Activated naive CD4-positive, alpha-beta T cell treated with anti-CD3 and anti-CD28 coated beads for 36 hours (primary cell): Measurements from ENCODE around the gene TAF11L3. TPM values are rescaled to one million over a fixed set of nuclear protein-coding genes. Genes with fewer than 3 reads are reported as not detected.
"Not testable (repeated sequence)": the region's sequence is repeated elsewhere in the genome, so short reads cannot be mapped to it uniquely, and the experiment has no call there.

Experiments
- CTCF ChIA-PET: fragments of 350-600 bp; sonication (Branson Sonifier 250); formaldehyde crosslinking; loops from one replicate; lab custom pipeline; 2021; ENCODE audit warnings: antibody characterized with exemption; lab: Charles Lee
- DNase-seq: peaks from one replicate; pipeline ENCODE4 v3.0.0-alpha.2; 2020
- H3K27ac Mint-ChIP-seq: one replicate; pipeline ENCODE4 v1.8.0; 2021; ENCODE audit warnings: mild to moderate bottlenecking, mixed read lengths
- H3K27me3 Mint-ChIP-seq: one replicate; pipeline ENCODE4 v1.8.0; 2021; ENCODE audit warnings: low read depth, mixed read lengths
- H3K36me3 Mint-ChIP-seq: one replicate; pipeline ENCODE4 v1.8.0; 2021; ENCODE audit warnings: low read depth, mixed read lengths
- H3K4me1 Mint-ChIP-seq: one replicate; pipeline ENCODE4 v1.8.0; 2021; ENCODE audit warnings: low read depth, mixed read lengths
- H3K4me3 Mint-ChIP-seq: one replicate; pipeline ENCODE4 v1.8.0; 2021; ENCODE audit warnings: mild to moderate bottlenecking, moderate library complexity, mixed read lengths
- H3K9me3 Mint-ChIP-seq: one replicate; pipeline ENCODE4 v1.8.0; 2021; ENCODE audit warnings: mixed read lengths
- intact Hi-C: fragments of 100-400 bp; cut with micrococcal nuclease; formaldehyde crosslinking; loops from one replicate; pipeline ENCODE4 v1.15.1; 2023
- total RNA-seq, 2 experiments: library from RNA; stranded (reverse); gene quantifications; one replicate each; pipeline ENCODE4 v1.2.3, GENCODE V29; 2021

Gene TAF11L3
- not detected for total RNA-seq

GRCh38 chr5:17518067-17518466, at the start of gene TAF11L3:
Gene TAF11L3 (plus strand): TSS chr5:17518367.
- H3K4me3 Mint-ChIP-seq, intact Hi-C loops, H3K9me3 Mint-ChIP-seq, H3K4me1 Mint-ChIP-seq, CTCF ChIA-PET, H3K36me3 Mint-ChIP-seq, H3K27ac Mint-ChIP-seq, DNase-seq, H3K27me3 Mint-ChIP-seq: not testable (repeated sequence)

- no peaks in the 10 kb centered on the region for H3K9me3 Mint-ChIP-seq
- no peak overlapping the region for H3K27ac Mint-ChIP-seq
- no peaks in the 10 kb centered on the region for H3K36me3 Mint-ChIP-seq
- DNase-seq: no peak
- no peak overlapping the region for H3K4me3 Mint-ChIP-seq
- H3K4me1 Mint-ChIP-seq: no peaks in the 10 kb centered on the region
- no peaks in the 10 kb centered on the region for H3K27me3 Mint-ChIP-seq
- intact Hi-C loops: no loop called here
- CTCF ChIA-PET: no interaction called here
These were observed 48.1 kb upstream of the TAF11L3 start for GRCh38 chr5:17470064-17470463.

- CTCF ChIA-PET, H3K36me3 Mint-ChIP-seq, H3K27ac Mint-ChIP-seq, intact Hi-C loops, DNase-seq, H3K9me3 Mint-ChIP-seq, H3K4me3 Mint-ChIP-seq, H3K4me1 Mint-ChIP-seq, H3K27me3 Mint-ChIP-seq: not testable (repeated sequence)
These were observed 43.1 kb upstream of the TAF11L3 start for GRCh38 chr5:17475064-17475463.

- no peak overlapping the region for H3K27ac Mint-ChIP-seq
- no peaks in the 10 kb centered on the region for H3K27me3 Mint-ChIP-seq
- no peak for DNase-seq
- no peaks in the 10 kb centered on the region for H3K36me3 Mint-ChIP-seq
- CTCF ChIA-PET: no interaction called here
- H3K4me1 Mint-ChIP-seq: no peaks in the 10 kb centered on the region
- H3K4me3 Mint-ChIP-seq: no peak overlapping the region
- no peaks in the 10 kb centered on the region for H3K9me3 Mint-ChIP-seq
- intact Hi-C loops: no loop called here
These were observed 41.1 kb upstream of the TAF11L3 start for GRCh38 chr5:17477043-17477442.

GRCh38 chr5:17477573-17478265, 40.4 kb upstream of the TAF11L3 start:
- no peak for DNase-seq
- Mint-ChIP-seq H3K27ac (no peak overlapping the region), H3K9me3 (no peaks in the 10 kb centered on the region), H3K4me1 (no peaks in the 10 kb centered on the region), H3K27me3 (no peaks in the 10 kb centered on the region), H3K4me3 (no peak overlapping the region), H3K36me3 (no peaks in the 10 kb centered on the region)
- intact Hi-C loops: no loop called here
- CTCF ChIA-PET: interaction anchor here (0.5 to 0.6 kb wide), 2 partner anchors 96 to 137 kb away, joined by 3 to 4 read pairs; no protein-coding TSS in a partner anchor

- H3K9me3 Mint-ChIP-seq: no peaks in the 10 kb centered on the region
- no peaks in the 10 kb centered on the region for H3K36me3 Mint-ChIP-seq
- intact Hi-C loops: no loop called here
- no peaks in the 10 kb centered on the region for H3K27me3 Mint-ChIP-seq
- CTCF ChIA-PET: no interaction called here
- no peak overlapping the region for H3K4me3 Mint-ChIP-seq
- no peak for DNase-seq
- H3K27ac Mint-ChIP-seq: no peak overlapping the region
- no peaks in the 10 kb centered on the region for H3K4me1 Mint-ChIP-seq
These were observed 36.8 kb upstream of the TAF11L3 start for GRCh38 chr5:17481378-17481777.

GRCh38 chr5:17482790-17483189, 35.4 kb upstream of the TAF11L3 start:
- Mint-ChIP-seq H3K36me3 (no peaks in the 10 kb centered on the region), H3K4me3 (no peak overlapping the region), H3K9me3 (no peaks in the 10 kb centered on the region), H3K27me3 (no peaks in the 10 kb centered on the region), H3K27ac (no peak overlapping the region), H3K4me1 (no peaks in the 10 kb centered on the region)
- intact Hi-C loops: no loop called here
- CTCF ChIA-PET: no interaction called here
- DNase-seq: no peak

- H3K4me1 Mint-ChIP-seq, H3K36me3 Mint-ChIP-seq, H3K9me3 Mint-ChIP-seq, H3K4me3 Mint-ChIP-seq, H3K27me3 Mint-ChIP-seq, intact Hi-C loops, H3K27ac Mint-ChIP-seq, CTCF ChIA-PET, DNase-seq: not testable (repeated sequence)
These were observed 31.5 kb upstream of the TAF11L3 start for GRCh38 chr5:17486464-17487173.

GRCh38 chr5:17487174-17487512, 31.0 kb upstream of the TAF11L3 start:
- no peaks in the 10 kb centered on the region for H3K4me1 Mint-ChIP-seq
- intact Hi-C loops: no loop called here
- no peak overlapping the region for H3K4me3 Mint-ChIP-seq
- no peaks in the 10 kb centered on the region for H3K36me3 Mint-ChIP-seq
- peaks cover 2% of the 10 kb centered on the region for H3K9me3 Mint-ChIP-seq
- H3K27me3 Mint-ChIP-seq: no peaks in the 10 kb centered on the region
- no peak overlapping the region for H3K27ac Mint-ChIP-seq
- no peak for DNase-seq
- CTCF ChIA-PET: no interaction called here

- H3K27me3 Mint-ChIP-seq, H3K27ac Mint-ChIP-seq, H3K4me1 Mint-ChIP-seq, intact Hi-C loops, CTCF ChIA-PET, H3K4me3 Mint-ChIP-seq, H3K36me3 Mint-ChIP-seq, DNase-seq: not testable (repeated sequence)
- peaks cover 12% of the 10 kb centered on the region for H3K9me3 Mint-ChIP-seq
These were observed 26.9 kb upstream of the TAF11L3 start for GRCh38 chr5:17491257-17491656.

GRCh38 chr5:17492770-17493169, 25.4 kb upstream of the TAF11L3 start:
- DNase-seq: no peak
- Mint-ChIP-seq H3K27me3 (no peaks in the 10 kb centered on the region), H3K4me1 (no peaks in the 10 kb centered on the region), H3K36me3 (no peaks in the 10 kb centered on the region), H3K9me3 (peaks cover 12% of the 10 kb centered on the region), H3K27ac (no peak overlapping the region), H3K4me3 (no peak overlapping the region)
- CTCF ChIA-PET: no interaction called here
- intact Hi-C loops: no loop called here

GRCh38 chr5:17497446-17497845, 20.7 kb upstream of the TAF11L3 start:
- Mint-ChIP-seq H3K9me3 (peaks cover 15% of the 10 kb centered on the region), H3K27ac (no peak overlapping the region), H3K4me3 (no peak overlapping the region), H3K4me1 (no peaks in the 10 kb centered on the region), H3K36me3 (no peaks in the 10 kb centered on the region), H3K27me3 (no peaks in the 10 kb centered on the region)
- intact Hi-C loops: no loop called here
- CTCF ChIA-PET: no interaction called here
- DNase-seq: no peak

GRCh38 chr5:17497931-17498330, 20.2 kb upstream of the TAF11L3 start, which contains the start of gene TAF11L2:
Gene TAF11L2 (plus strand): TSS chr5:17498231.
- intact Hi-C loops, H3K27ac Mint-ChIP-seq: not testable (repeated sequence)
- H3K9me3 Mint-ChIP-seq: peaks cover 10% of the 10 kb centered on the region

More at GRCh38 chr5:17497931-17498330, 20.2 kb upstream of the TAF11L3 start, which contains the start of gene TAF11L2:
- H3K36me3 Mint-ChIP-seq, CTCF ChIA-PET, H3K27me3 Mint-ChIP-seq, H3K4me3 Mint-ChIP-seq, DNase-seq, H3K4me1 Mint-ChIP-seq: not testable (repeated sequence)
